H1 (cell line): Measurements from ENCODE around the gene ARHGEF25. TPM values are rescaled to one million over a fixed set of nuclear protein-coding genes. Genes with fewer than 3 reads are reported as not detected.
A peak's percentile ranks its signal among the peaks of the same experiment; 100 is the strongest.

ENCODE experiments used
- CTCF ChIA-PET: fragments of 300-600 bp; sonication (Branson Sonifier 250); formaldehyde crosslinking; loops from one replicate; lab custom pipeline; 2021; ENCODE audit not compliant: partially characterized antibody; lab: Charles Lee
- POLR2A ChIA-PET: fragments of 300-600 bp; sonication (Branson Sonifier 250); formaldehyde crosslinking; loops from one replicate; lab custom pipeline; 2021; ENCODE audit warnings: inconsistent platforms; ENCODE audit not compliant: partially characterized antibody; lab: Charles Lee
- DNase-seq, 2 experiments: peaks; one replicate each; pipeline versions ENCODE4 v3.0.0 to v3.0.0-alpha.2; 2010 to 2022; ENCODE audit warnings: low spot score in 2 of 2, low read depth in 1 of 2, mixed read lengths in 1 of 2
- FAIRE-seq: peaks from 2 replicates; lab custom pipeline; 2011; peaks lifted over from hg19 to GRCh38; lab: Jason Lieb, UNC
- H2AFZ ChIP-seq: 2 replicates; pipeline ENCODE4 v1.8.1; 2012; ENCODE audit warnings: low read length, inconsistent platforms
- H2AK5ac ChIP-seq: 2 replicates; pipeline ENCODE4 v1.6.1; 2013; ENCODE audit warnings: low read depth, low read length
- H2BK120ac ChIP-seq: replicated peaks from 2 replicates; pipeline ENCODE3; 2013; ENCODE audit warnings: low read depth, low read length, inconsistent platforms
- H2BK12ac ChIP-seq: 2 replicates; pipeline ENCODE4 v1.6.1; 2013; ENCODE audit warnings: low read depth, low read length
- H2BK15ac ChIP-seq: 2 replicates; pipeline ENCODE4 v1.6.1; 2013; ENCODE audit warnings: low read length
- H2BK20ac ChIP-seq: 2 replicates; pipeline ENCODE4 v1.6.1; 2013; ENCODE audit warnings: low read length
- H2BK5ac ChIP-seq: 2 replicates; pipeline ENCODE4 v1.6.1; 2013; ENCODE audit warnings: low read depth, low read length
- H3K14ac ChIP-seq: 2 replicates; pipeline ENCODE4 v1.6.1; 2013; ENCODE audit warnings: inconsistent platforms; ENCODE audit not compliant: insufficient read length
- H3K18ac ChIP-seq: 2 replicates; pipeline ENCODE4 v1.6.1; 2013; ENCODE audit warnings: low read length; ENCODE audit errors: extremely low read depth
- H3K23ac ChIP-seq: 2 replicates; pipeline ENCODE4 v1.6.1; 2013; ENCODE audit warnings: inconsistent platforms; ENCODE audit not compliant: insufficient read length
- H3K23me2 ChIP-seq: 2 replicates; pipeline ENCODE4 v1.6.1; 2013; ENCODE audit warnings: low read depth, low read length
- H3K27ac ChIP-seq: 2 replicates; pipeline ENCODE4 v1.6.1; 2011; ENCODE audit warnings: low read depth, low read length, inconsistent platforms
- H3K27me3 ChIP-seq, 4 experiments: replicated peaks in 1 of 4; 1 replicate in 1 of 4; 2 replicates in 3 of 4; pipeline versions ENCODE4 v1.6.1 to v1.8.1; 2011 to 2013; ENCODE audit warnings: low read length in 3 of 4, mild to moderate bottlenecking in 3 of 4, inconsistent platforms in 2 of 4, mixed read lengths in 2 of 4, moderate library complexity in 1 of 4; ENCODE audit not compliant: control insufficient read depth in 3 of 4, insufficient read depth in 3 of 4; ENCODE audit errors: extremely low read depth in 1 of 4
- H3K36me3 ChIP-seq, 4 experiments: 2 replicates each; pipeline versions ENCODE4 v1.6.1 to v1.8.1; 2011 to 2013; ENCODE audit warnings: mild to moderate bottlenecking in 4 of 4, low read length in 3 of 4, moderate library complexity in 2 of 4, control low read depth in 1 of 4, inconsistent platforms in 1 of 4; ENCODE audit not compliant: insufficient read depth in 4 of 4, control insufficient read depth in 2 of 4
- H3K4ac ChIP-seq: replicated peaks from 2 replicates; pipeline ENCODE3; 2013; ENCODE audit warnings: low read length, low read depth, mixed read lengths, inconsistent platforms; ENCODE audit not compliant: insufficient read length
- H3K4me1 ChIP-seq, 4 experiments: replicated peaks in 1 of 4; 1 replicate in 1 of 4; 2 replicates in 3 of 4; pipeline versions ENCODE4 v1.6.1 to v1.8.1; 2011 to 2013; ENCODE audit warnings: low read length in 3 of 4, inconsistent platforms in 2 of 4, mixed read lengths in 1 of 4; ENCODE audit not compliant: insufficient read depth in 4 of 4, control insufficient read depth in 3 of 4
- H3K4me2 ChIP-seq, 2 experiments: 2 replicates each; pipeline versions ENCODE4 v1.6.1 to v1.8.1; 2011 to 2013; ENCODE audit warnings: low read depth in 2 of 2, low read length in 2 of 2, control low read depth in 1 of 2, inconsistent platforms in 1 of 2, mild to moderate bottlenecking in 1 of 2; ENCODE audit not compliant: insufficient read depth in 1 of 2
- H3K4me3 ChIP-seq, 4 experiments: fragments of 200-600, 300-600 bp in 1 of 4; sonication (generic), shearing (Covaris generic), sonication (Bioruptor Twin) in 1 of 4; 2 replicates each; pipeline versions ENCODE4 v1.5.1 to v1.8.1; 2011 to 2016; ENCODE audit warnings: low read length in 4 of 4, low read depth in 3 of 4, control low read depth in 2 of 4, inconsistent platforms in 2 of 4, mild to moderate bottlenecking in 2 of 4, mixed read lengths in 1 of 4, moderate library complexity in 1 of 4; ENCODE audit not compliant: insufficient read depth in 2 of 4; ENCODE audit errors: extremely low read depth in 1 of 4
- H3K56ac ChIP-seq: replicated peaks from 2 replicates; pipeline ENCODE3; 2013; ENCODE audit warnings: low read depth, mild to moderate bottlenecking, mixed read lengths, low read length, inconsistent platforms; ENCODE audit not compliant: insufficient read length
- H3K79me1 ChIP-seq: 2 replicates; pipeline ENCODE4 v1.6.1; 2013; ENCODE audit warnings: low read depth, low read length, control low read depth
- H3K79me2 ChIP-seq, 2 experiments: 2 replicates each; pipeline versions ENCODE4 v1.6.1 to v1.8.1; 2012 to 2013; ENCODE audit warnings: low read length in 2 of 2, mild to moderate bottlenecking in 2 of 2, inconsistent platforms in 1 of 2; ENCODE audit not compliant: insufficient read depth in 2 of 2, control insufficient read depth in 1 of 2
- H3K9ac ChIP-seq, 4 experiments: replicated peaks in 1 of 4; 1 replicate in 1 of 4; 2 replicates in 3 of 4; pipeline versions ENCODE4 v1.6.1 to v1.8.1; 2011 to 2013; ENCODE audit warnings: low read depth in 3 of 4, low read length in 3 of 4, control low read depth in 2 of 4, mild to moderate bottlenecking in 2 of 4, moderate library complexity in 2 of 4, inconsistent platforms in 1 of 4; ENCODE audit errors: extremely low read depth in 1 of 4
- H3K9me3 ChIP-seq, 2 experiments: 2 replicates each; pipeline versions ENCODE4 v1.6.1 to v1.8.1; 2012 to 2013; ENCODE audit warnings: mild to moderate bottlenecking in 2 of 2, moderate library complexity in 2 of 2, control low read depth in 1 of 2, inconsistent platforms in 1 of 2, low read depth in 1 of 2, low read length in 1 of 2, mixed read lengths in 1 of 2; ENCODE audit not compliant: insufficient read depth in 2 of 2
- H4K20me1 ChIP-seq, 2 experiments: replicated peaks in 1 of 2; 2 replicates each; pipeline versions ENCODE3 to v1.8.1; 2011 to 2013; ENCODE audit warnings: inconsistent platforms in 2 of 2, low read length in 2 of 2, mild to moderate bottlenecking in 1 of 2; ENCODE audit not compliant: insufficient read depth in 2 of 2, control insufficient read depth in 1 of 2
- H4K5ac ChIP-seq: 2 replicates; pipeline ENCODE4 v1.6.1; 2013; ENCODE audit warnings: low read length, low read depth, mixed read lengths, inconsistent platforms; ENCODE audit not compliant: insufficient read length
- H4K8ac ChIP-seq: 2 replicates; pipeline ENCODE4 v1.8.0; 2013; ENCODE audit warnings: mild to moderate bottlenecking, moderate library complexity, low read length, inconsistent platforms; ENCODE audit not compliant: insufficient read depth; ENCODE audit errors: extremely low read depth
- H4K91ac ChIP-seq: replicated peaks from 2 replicates; pipeline ENCODE3; 2013; ENCODE audit warnings: low read length, mixed read lengths, inconsistent platforms; ENCODE audit not compliant: insufficient read length
- BACH1 ChIP-seq: IDR thresholded peaks from 2 replicates; pipeline ENCODE4 v1.6.1; 2012; ENCODE audit warnings: low read length, improper control_type of control experiment
- BRCA1 ChIP-seq: IDR thresholded peaks from 2 replicates; pipeline ENCODE4 v1.6.1; 2012; ENCODE audit warnings: low read depth, low read length, improper control_type of control experiment
- CHD1 ChIP-seq: IDR thresholded peaks from 2 replicates; pipeline ENCODE4 v1.6.1; 2012; ENCODE audit warnings: low read depth, low read length, improper control_type of control experiment
- CTBP2 ChIP-seq: IDR thresholded peaks from 2 replicates; pipeline ENCODE4 v1.7.0; 2011; ENCODE audit warnings: borderline replicate concordance, mild to moderate bottlenecking, moderate library complexity, mixed read lengths, low read length; ENCODE audit not compliant: insufficient read depth, insufficient read length
- GTF2F1 ChIP-seq: IDR thresholded peaks from 2 replicates; pipeline ENCODE4 v1.6.1; 2012; ENCODE audit warnings: low read depth, low read length, improper control_type of control experiment, borderline replicate concordance
- HDAC2 ChIP-seq, 2 experiments: fragments of 300-600 bp in 1 of 2; sonication (generic) in 1 of 2; IDR thresholded peaks; 2 replicates each; pipeline ENCODE4 v1.6.1; 2011 to 2012; ENCODE audit warnings: low read depth in 2 of 2, low read length in 2 of 2, mild to moderate bottlenecking in 2 of 2, moderate library complexity in 2 of 2, borderline replicate concordance in 1 of 2, inconsistent platforms in 1 of 2
- PHF8 ChIP-seq: fragments of 200-600 bp; sonication (generic); conservative IDR thresholded peaks from 2 replicates; pipeline ENCODE4 v1.7.1; 2012; ENCODE audit warnings: low read depth, mild to moderate bottlenecking, inconsistent platforms, low read length, moderate library complexity
- POLR2AphosphoS5 ChIP-seq: IDR thresholded peaks from 2 replicates; pipeline ENCODE4 v1.6.1; 2011; ENCODE audit warnings: low read depth, low read length
- SIRT6 ChIP-seq: IDR thresholded peaks from one replicate; pipeline ENCODE4 v1.7.1; 2012; ENCODE audit warnings: low read length, inconsistent platforms
- TAF1 ChIP-seq: IDR thresholded peaks from 2 replicates; pipeline ENCODE4 v1.6.1; 2011; ENCODE audit warnings: mild to moderate bottlenecking, low read depth, low read length
- TAF7 ChIP-seq: optimal IDR thresholded peaks from 2 replicates; pipeline ENCODE3; 2011; ENCODE audit warnings: low read depth, mild to moderate bottlenecking, inconsistent platforms, low read length, moderate library complexity, borderline replicate concordance
- TBP ChIP-seq: IDR thresholded peaks from 2 replicates; pipeline ENCODE4 v1.6.1; 2011; ENCODE audit warnings: low read depth, low read length, improper control_type of control experiment
- WGBS, 2 experiments: shearing (Covaris generic) in 1 of 2; methylation state at CpG; one replicate each; pipeline versions ENCODE4 v1.1.6 to v1.1.7; 2013 to 2015; ENCODE audit warnings: low lambda C conversion rate in 2 of 2, mixed read lengths in 2 of 2, inconsistent platforms in 1 of 2, low coverage in 1 of 2, missing lambda C conversion rate in 1 of 2; ENCODE audit not compliant: insufficient replicate concordance in 2 of 2, insufficient coverage in 1 of 2, insufficient read length in 1 of 2; ENCODE audit errors: extremely low coverage in 1 of 2, missing lambda C conversion rate in 1 of 2; 5-methylcytosine and 5-hydroxymethylcytosine counted together
- polyA plus RNA-seq, 7 experiments: library from polyadenylated mRNA; depleted of rRNA in 3 of 7; stranded (reverse) in 5 of 7; unstranded in 2 of 7; fragments of >200 nt in 5 of 7; fragments of 200-250 nt in 2 of 7; gene quantifications; 1 replicate in 5 of 7; 2 replicates in 1 of 7; 4 replicates in 1 of 7; pipeline versions ENCODE4 v1.2.1 to v1.2.3, GENCODE V29; 2011 to 2013; ENCODE audit warnings: missing spikeins in 2 of 7, mixed read lengths in 2 of 7
- total RNA-seq: library from RNA; stranded (reverse); fragmentation: NEBNext Ultra II Directional; extraction: Animal tissue kit (Norgen Biotek cat#: 25700); gene quantifications from 2 replicates; pipeline ENCODE4 v1.2.1, GENCODE V29; 2021

ARHGEF25 gene
- total and polyA plus RNA-seq, 2 of the 8 experiments (the other 6 are each of a cell fraction or from before 2014, with no cell fraction given): 5.9 to 8.8 TPM

DNA sequence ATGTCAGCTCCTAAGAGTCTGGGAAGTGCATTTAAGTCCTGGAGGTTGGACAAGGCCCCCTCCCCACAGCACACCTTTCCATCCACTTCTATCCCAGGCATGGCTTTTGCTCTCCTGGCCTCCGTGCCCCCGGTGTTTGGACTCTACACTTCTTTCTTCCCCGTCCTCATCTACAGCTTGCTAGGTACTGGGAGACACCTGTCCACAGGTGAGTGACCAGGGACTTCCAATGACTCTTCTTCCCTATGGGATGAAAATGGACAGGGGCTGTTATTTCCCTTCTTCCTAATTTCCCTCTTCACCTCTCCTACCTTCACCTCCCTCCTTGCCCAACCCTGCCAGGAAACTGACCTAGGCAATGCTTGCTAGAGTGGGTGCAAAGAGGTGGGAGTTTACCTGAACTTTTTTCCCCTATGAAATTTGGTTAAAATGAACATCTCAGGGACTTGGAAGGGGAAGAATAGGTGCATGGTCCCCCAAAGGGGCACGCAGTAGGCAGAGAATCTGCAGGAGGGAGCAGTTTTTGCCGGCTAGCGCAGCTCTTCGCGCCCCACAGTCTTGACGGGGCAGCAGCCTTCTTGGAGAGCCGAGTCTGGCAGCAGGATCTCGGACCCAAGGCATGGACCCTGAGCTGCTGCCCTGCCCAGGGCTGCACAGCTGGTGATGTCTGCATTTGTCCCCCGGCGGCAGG is 9.2 kb downstream of the ARHGEF25 start:
- Histone ChIP-seq H2AFZ (no peak overlapping the region), H2BK120ac (no peak overlapping the region), H4K91ac (no peak overlapping the region), H3K36me3 (no peaks in the 10 kb centered on the region), H3K4me3 (peak overlapping the region in 1 of 4 experiments; percentile 52; a peak in 4 of 8 replicates), H3K56ac (no peak overlapping the region), H3K79me2 (no peaks in the 10 kb centered on the region), H3K14ac (no peak overlapping the region), H3K23me2 (peaks cover 7% of the 10 kb centered on the region; the same call in 1 of the 2 replicates), H2BK20ac (no peak overlapping the region), H3K23ac (no peak overlapping the region), H2BK15ac (no peak overlapping the region), H4K8ac (peak overlapping the region; percentile 12; the same call in 1 of the 2 replicates), H2BK12ac (no peak overlapping the region), H3K27ac (no peak overlapping the region), H3K4ac (no peak overlapping the region), H4K5ac (no peak overlapping the region), H3K27me3 (peaks cover 73 to 98% (median 97%) of the 10 kb centered on the region in 4 experiments), H3K9ac (no peak overlapping the region), H2AK5ac (no peak overlapping the region), H3K79me1 (0 out of 2 replicates have a peak, but pooled peaks cover 2% of the 10 kb centered on the region), H3K4me2 (peak overlapping the region; percentile 54 to 78), H4K20me1 (peaks cover 0 to 33% of the 10 kb centered on the region in 2 experiments), H2BK5ac (no peak overlapping the region), H3K4me1 (peaks cover 0 to 18% (median 11%) of the 10 kb centered on the region in 4 experiments; a peak in 6 of 7 replicates), H3K9me3 (no peaks in the 10 kb centered on the region; a peak in 1 of 4 replicates), H3K18ac (no peak overlapping the region)
- no peak for FAIRE-seq
- WGBS, 2 experiments: 14% methylated on average over 13 of the region's 13 CpGs; no CpG with 5 or more reads in 1 of the 2 experiments
- POLR2A ChIA-PET: interaction anchor here (0.7 to 3.6 kb wide), 17 partner anchors 11 to 125 kb away, joined by 3 to 45 read pairs (median 4); partner anchors contain the start of genes ARHGEF25, B4GALNT1, DDIT3 and PIP4K2C
- CTCF ChIA-PET: interaction anchor here (0.6 to 10.7 kb wide), 22 partner anchors 7 to 139 kb away, joined by 3 to 201 read pairs (median 5); partner anchors contain the start of genes ARHGEF25, B4GALNT1, DTX3 and MARCHF9
- DNase-seq: peak in 1 of 2 experiments; percentile 50
- no peak for TF ChIP-seq CHD1
- no peak for TF ChIP-seq HDAC2 (IDR thresholded peaks at IDR 0.05; ENCODE audit: borderline replicate concordance in 1 of 2, low read depth in 2 of 2, low read length in 2 of 2)
- no peak for TF ChIP-seq SIRT6
- no peak for TF ChIP-seq PHF8
- no peak for TF ChIP-seq POLR2AphosphoS5
- TF ChIP-seq TAF1: no peak
- no peak for TF ChIP-seq CTBP2
- TF ChIP-seq BACH1: no peak
- no peak for TF ChIP-seq BRCA1
- no peak for TF ChIP-seq TAF7
- no peak for TF ChIP-seq TBP
- TF ChIP-seq GTF2F1: no peak
